ENCODE data around the gene NAGLU.
"Not testable (repeated sequence)": the region's sequence is repeated elsewhere in the genome, so short reads cannot be mapped to it uniquely, and the experiment has no call there.

The NAGLU gene

GRCh38 chr17:42543190-42544079, 7.4 kb downstream of the NAGLU start:
- peak in 26 of 56 donors; percentile 9 to 60 (median 30) for DNase-seq

- DNase-seq: no peak
Observed at GRCh38 chr17:42544874-42545283, 8.8 kb downstream of the NAGLU start.

GRCh38 chr17:42545755-42546505, 9.9 kb downstream of the NAGLU start:
- not testable (repeated sequence) for DNase-seq

- no peak for DNase-seq
Observed at GRCh38 chr17:42547001-42547461, 11.0 kb downstream of the NAGLU start.

- no peak for DNase-seq
Observed at GRCh38 chr17:42547698-42548069, 11.6 kb downstream of the NAGLU start.

- DNase-seq: no peak
Observed at GRCh38 chr17:42548070-42548837, 12.2 kb downstream of the NAGLU start.

GRCh38 chr17:42548993-42549755, 13.1 kb downstream of the NAGLU start:
- no peak for DNase-seq

GRCh38 chr17:42552736-42553135, 16.7 kb downstream of the NAGLU start, which contains the start of gene HSD17B1:
Gene HSD17B1, plus strand, starts transcription at chr17:42552923. Its CDS starts 11 bp downstream, at chr17:42552934.
- not testable (repeated sequence) for DNase-seq

- DNase-seq: peak in 1 of 56 donors; percentile 16
Observed at GRCh38 chr17:42553161-42553818, 17.2 kb downstream of the NAGLU start.

- no peak for DNase-seq
Observed at GRCh38 chr17:42553866-42554249, 17.8 kb downstream of the NAGLU start.

GRCh38 chr17:42554250-42555121, 18.4 kb downstream of the NAGLU start:
- DNase-seq: peak in 55 of 56 donors; percentile 35 to 90 (median 70)

- no peak for DNase-seq
Observed at GRCh38 chr17:42555122-42555622, 19.1 kb downstream of the NAGLU start.

- not testable (repeated sequence) for DNase-seq
Observed at GRCh38 chr17:42555961-42556617, 20.0 kb downstream of the NAGLU start.

- DNase-seq: no peak
Observed at GRCh38 chr17:42559075-42559474, 23.0 kb downstream of the NAGLU start.

- no peak for DNase-seq
Observed at GRCh38 chr17:42560246-42560645, 24.2 kb downstream of the NAGLU start.

- peak; percentile 60 to 96 (median 88) for DNase-seq
Observed at GRCh38 chr17:42561897-42562387, 25.9 kb downstream of the NAGLU start, which contains the start of gene COASY. Gene COASY, plus strand, starts transcription at chr17:42562148. Its CDS starts 475 bp downstream, at chr17:42562623.

- peak in 1 of 56 donors; percentile 14 for DNase-seq
Observed at GRCh38 chr17:42562388-42563142, 26.5 kb downstream of the NAGLU start.
